Progenitor cell of endocrine pancreas (in vitro differentiated cells): ENCODE results near the gene CCDC196. TPM values are rescaled to one million over a fixed set of nuclear protein-coding genes. Genes with fewer than 3 reads are reported as not detected.
"Not testable (repeated sequence)": the region's sequence is repeated elsewhere in the genome, so short reads cannot be mapped to it uniquely, and the experiment has no call there.

ENCODE experiments used
- DNase-seq: peaks from one replicate; pipeline ENCODE4 v3.0.0; 2021; ENCODE audit warnings: low spot score; ENCODE audit not compliant: unreplicated experiment
- H3K27ac Mint-ChIP-seq: 2 replicates; pipeline ENCODE4 v1.8.0; 2021; ENCODE audit warnings: mild to moderate bottlenecking, moderate library complexity, mixed read lengths
- H3K27me3 Mint-ChIP-seq: 2 replicates; pipeline ENCODE4 v1.8.0; 2021; ENCODE audit warnings: mixed read lengths
- H3K36me3 Mint-ChIP-seq: 2 replicates; pipeline ENCODE4 v1.8.0; 2022; ENCODE audit warnings: mixed read lengths; ENCODE audit not compliant: insufficient read depth
- H3K4me1 Mint-ChIP-seq: 2 replicates; pipeline ENCODE4 v1.8.0; 2021; ENCODE audit warnings: low read depth, mixed read lengths
- H3K4me3 Mint-ChIP-seq: 2 replicates; pipeline ENCODE4 v1.8.0; 2021; ENCODE audit warnings: low read depth, mild to moderate bottlenecking, moderate library complexity, mixed read lengths
- H3K9me3 Mint-ChIP-seq: 2 replicates; pipeline ENCODE4 v1.8.0; 2021; ENCODE audit warnings: low read depth, mixed read lengths
- total RNA-seq: library from RNA; stranded (reverse); gene quantifications from 2 replicates; pipeline ENCODE4 v1.2.1, GENCODE V29; 2021
- TF ChIP-seq, protein P1 (sequence below): fragments of 200-600 bp; sonication (generic); IDR thresholded peaks from one replicate; pipeline ENCODE4 v1.5.0; 2021; ENCODE audit warnings: antibody characterized with exemption, mild to moderate bottlenecking; ENCODE audit not compliant: unreplicated experiment

CCDC196 gene
- total RNA-seq, 1 donor from 2014 or later: not detected

GRCh38 chr14:66540038-66540437, 53.9 kb downstream of the CCDC196 start:
- Mint-ChIP-seq H3K4me3 (no peak overlapping the region), H3K36me3 (no peaks in the 10 kb centered on the region), H3K4me1 (peaks cover 3% of the 10 kb centered on the region), H3K27me3 (no peaks in the 10 kb centered on the region), H3K9me3 (no peaks in the 10 kb centered on the region), H3K27ac (no peak overlapping the region)
- no peak for DNase-seq
- TF ChIP-seq, protein P1, sequence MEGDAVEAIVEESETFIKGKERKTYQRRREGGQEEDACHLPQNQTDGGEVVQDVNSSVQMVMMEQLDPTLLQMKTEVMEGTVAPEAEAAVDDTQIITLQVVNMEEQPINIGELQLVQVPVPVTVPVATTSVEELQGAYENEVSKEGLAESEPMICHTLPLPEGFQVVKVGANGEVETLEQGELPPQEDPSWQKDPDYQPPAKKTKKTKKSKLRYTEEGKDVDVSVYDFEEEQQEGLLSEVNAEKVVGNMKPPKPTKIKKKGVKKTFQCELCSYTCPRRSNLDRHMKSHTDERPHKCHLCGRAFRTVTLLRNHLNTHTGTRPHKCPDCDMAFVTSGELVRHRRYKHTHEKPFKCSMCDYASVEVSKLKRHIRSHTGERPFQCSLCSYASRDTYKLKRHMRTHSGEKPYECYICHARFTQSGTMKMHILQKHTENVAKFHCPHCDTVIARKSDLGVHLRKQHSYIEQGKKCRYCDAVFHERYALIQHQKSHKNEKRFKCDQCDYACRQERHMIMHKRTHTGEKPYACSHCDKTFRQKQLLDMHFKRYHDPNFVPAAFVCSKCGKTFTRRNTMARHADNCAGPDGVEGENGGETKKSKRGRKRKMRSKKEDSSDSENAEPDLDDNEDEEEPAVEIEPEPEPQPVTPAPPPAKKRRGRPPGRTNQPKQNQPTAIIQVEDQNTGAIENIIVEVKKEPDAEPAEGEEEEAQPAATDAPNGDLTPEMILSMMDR: no peak

DNA sequence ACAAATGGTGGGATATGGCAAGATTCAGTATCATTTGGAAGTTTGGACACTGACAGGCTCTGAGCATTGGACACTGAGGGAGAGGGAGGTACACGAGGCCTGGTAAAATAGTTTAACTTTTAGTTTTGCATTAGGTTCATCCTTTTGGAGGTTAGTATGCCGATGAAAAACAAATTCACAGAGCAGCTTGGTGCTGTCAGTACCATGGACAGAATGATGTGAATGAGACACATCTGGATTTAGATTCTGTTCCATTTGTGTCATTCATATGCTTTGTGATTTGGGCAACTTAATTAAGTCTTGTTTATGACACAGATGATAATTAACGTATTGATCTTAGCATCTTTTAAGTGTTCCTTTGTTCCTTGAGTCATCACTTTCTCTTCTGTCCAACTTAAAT, 55.5 kb downstream of the CCDC196 start:
- Mint-ChIP-seq H3K9me3 (no peaks in the 10 kb centered on the region), H3K27me3 (no peaks in the 10 kb centered on the region), H3K36me3 (no peaks in the 10 kb centered on the region), H3K4me1 (peaks cover under 1% of the 10 kb centered on the region), H3K4me3 (no peak overlapping the region), H3K27ac (no peak overlapping the region)
- TF ChIP-seq, protein P1: no peak
- DNase-seq: no peak

- Mint-ChIP-seq H3K4me1 (no peaks in the 10 kb centered on the region), H3K27me3 (no peaks in the 10 kb centered on the region), H3K27ac (no peak overlapping the region), H3K4me3 (no peak overlapping the region), H3K36me3 (peaks cover 7% of the 10 kb centered on the region), H3K9me3 (peaks cover 6% of the 10 kb centered on the region)
- TF ChIP-seq, protein P1: no peak
- no peak for DNase-seq
These were observed 57.8 kb downstream of the CCDC196 start for GRCh38 chr14:66543996-66544395.

- H3K36me3 Mint-ChIP-seq, H3K27me3 Mint-ChIP-seq, H3K4me1 Mint-ChIP-seq, H3K9me3 Mint-ChIP-seq, DNase-seq, H3K27ac Mint-ChIP-seq, H3K4me3 Mint-ChIP-seq: not testable (repeated sequence)
These were observed 59.0 kb downstream of the CCDC196 start for GRCh38 chr14:66545191-66545590.

- not testable (repeated sequence) for H3K27me3 Mint-ChIP-seq, H3K27ac Mint-ChIP-seq, H3K36me3 Mint-ChIP-seq, H3K9me3 Mint-ChIP-seq, H3K4me3 Mint-ChIP-seq, DNase-seq, H3K4me1 Mint-ChIP-seq
These were observed 59.6 kb downstream of the CCDC196 start for GRCh38 chr14:66545751-66546150.

Other genes with a start within 250 kb of the CCDC196 start
- 21.2 and 24.9 TPM in 2 replicates for gene GPHN, start 21.8 kb downstream of the CCDC196 start, total RNA-seq